ENCODE data around the gene ENTPD7.
"Not testable (repeated sequence)": the region's sequence is repeated elsewhere in the genome, so short reads cannot be mapped to it uniquely, and the experiment has no call there.

ENTPD7 gene, protein sequence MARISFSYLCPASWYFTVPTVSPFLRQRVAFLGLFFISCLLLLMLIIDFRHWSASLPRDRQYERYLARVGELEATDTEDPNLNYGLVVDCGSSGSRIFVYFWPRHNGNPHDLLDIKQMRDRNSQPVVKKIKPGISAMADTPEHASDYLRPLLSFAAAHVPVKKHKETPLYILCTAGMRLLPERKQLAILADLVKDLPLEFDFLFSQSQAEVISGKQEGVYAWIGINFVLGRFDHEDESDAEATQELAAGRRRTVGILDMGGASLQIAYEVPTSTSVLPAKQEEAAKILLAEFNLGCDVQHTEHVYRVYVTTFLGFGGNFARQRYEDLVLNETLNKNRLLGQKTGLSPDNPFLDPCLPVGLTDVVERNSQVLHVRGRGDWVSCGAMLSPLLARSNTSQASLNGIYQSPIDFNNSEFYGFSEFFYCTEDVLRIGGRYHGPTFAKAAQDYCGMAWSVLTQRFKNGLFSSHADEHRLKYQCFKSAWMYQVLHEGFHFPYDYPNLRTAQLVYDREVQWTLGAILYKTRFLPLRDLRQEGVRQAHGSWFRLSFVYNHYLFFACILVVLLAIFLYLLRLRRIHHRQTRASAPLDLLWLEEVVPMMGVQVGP

DNA sequence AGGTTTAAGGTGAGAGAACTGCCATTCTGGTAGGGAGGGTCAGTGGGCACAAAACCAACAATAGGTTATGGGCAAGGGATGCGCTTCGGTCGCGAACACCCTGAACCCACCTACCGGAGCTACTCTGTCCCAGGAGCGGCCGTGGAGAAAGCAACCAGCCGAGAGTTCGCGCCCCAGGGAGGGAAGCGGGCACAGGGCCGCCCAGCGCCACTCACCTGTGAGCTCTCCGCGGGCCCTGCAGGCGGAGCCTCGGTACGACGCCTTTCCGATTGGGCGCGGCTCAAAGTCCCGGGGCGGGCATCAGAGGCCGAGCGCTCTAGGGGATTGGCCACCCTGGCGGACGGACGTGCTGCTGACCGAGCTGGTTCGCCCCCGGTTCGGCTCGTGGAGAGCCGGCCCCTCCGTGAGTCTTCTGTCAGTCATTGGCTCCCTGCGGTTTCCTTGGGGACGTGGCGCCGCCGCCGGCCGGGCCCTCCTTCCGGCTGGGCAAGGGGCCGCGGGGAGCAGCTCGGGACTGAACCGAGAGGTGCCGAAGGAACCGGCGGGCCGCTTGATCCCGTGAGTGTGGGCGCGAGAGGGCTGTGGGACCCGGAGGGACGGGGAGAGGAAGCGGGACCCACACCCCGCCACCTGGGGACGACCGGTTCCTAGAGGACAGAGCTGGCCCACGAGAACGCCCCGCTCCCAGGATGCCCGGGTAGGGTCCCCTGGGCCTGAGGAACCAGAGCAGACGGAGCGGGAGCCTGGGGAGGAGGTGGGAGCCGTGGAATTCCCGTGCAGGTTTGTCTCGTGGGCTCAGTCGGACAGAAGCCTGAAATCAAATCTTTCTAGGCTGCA, at the start of gene ENTPD7:
TSS of gene ENTPD7 (plus strand) at position 479 of the 837 bp plus-strand sequence. CDS start 448 bp downstream, outside the sequence.
- DNase-seq (ENCODE audit: low read depth): peak; percentile 83

DNA sequence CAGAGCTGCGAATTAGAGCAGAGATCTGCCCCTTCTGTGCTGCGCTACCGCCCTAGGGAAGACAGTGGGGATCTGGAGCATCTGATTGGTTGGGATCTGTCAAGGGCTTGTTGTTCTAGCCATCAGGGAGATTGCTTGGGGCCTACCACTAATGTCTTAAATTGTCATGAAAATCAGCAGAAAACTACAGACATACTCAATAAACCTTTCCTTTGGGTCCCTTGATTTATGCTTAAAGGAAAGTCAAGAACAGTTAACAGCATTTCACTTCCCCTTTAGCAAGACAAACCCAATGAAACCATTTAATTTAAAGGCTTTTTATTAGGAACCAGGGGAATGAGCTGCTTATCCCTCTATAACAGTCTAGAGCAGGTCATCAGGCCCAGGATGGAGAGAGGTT, 49.1 kb upstream of the ENTPD7 start:
- DNase-seq (ENCODE audit: low read depth): no peak

DNA sequence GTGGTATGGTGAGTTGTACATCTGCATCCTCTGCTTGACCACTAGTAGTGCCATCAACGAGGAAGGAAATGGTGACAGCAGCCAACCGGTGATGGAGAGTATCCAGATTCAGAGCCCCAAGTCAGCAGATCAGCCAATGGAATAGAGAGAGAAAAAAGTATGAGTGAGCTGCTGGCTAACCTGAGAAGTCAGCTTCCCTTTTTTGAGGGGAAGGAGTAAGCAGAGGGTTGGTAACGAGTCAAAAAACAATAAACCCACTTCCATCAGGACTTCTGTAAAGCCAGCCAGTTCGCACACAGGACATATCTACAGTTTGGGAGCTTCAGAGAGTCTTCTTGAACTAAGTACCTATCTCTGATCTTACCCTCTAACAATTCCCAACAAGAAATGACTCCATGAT, 48.0 kb upstream of the ENTPD7 start:
- DNase-seq (ENCODE audit: low read depth): no peak

GRCh38 chr10:99612167-99612831, 47.0 kb upstream of the ENTPD7 start:
- no peak for DNase-seq (ENCODE audit: low read depth)

DNA sequence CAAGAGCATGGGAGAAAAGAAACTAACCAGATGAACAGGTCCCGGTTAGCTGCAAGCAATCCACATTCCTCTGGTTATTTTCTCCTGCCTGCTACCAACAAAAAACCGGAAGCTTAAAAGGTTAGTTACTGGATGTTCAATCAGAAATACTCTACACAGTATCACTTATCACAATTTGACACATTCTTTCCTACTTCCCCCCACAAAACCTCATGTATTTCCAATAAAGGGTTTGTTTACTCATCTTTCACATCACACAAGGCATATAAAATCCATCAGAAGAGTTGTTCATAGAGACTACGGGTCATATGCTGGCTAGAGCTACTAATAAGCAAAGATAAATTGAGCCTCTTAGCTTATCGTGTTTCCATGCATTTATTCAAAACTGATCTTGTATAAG, 43.9 kb upstream of the ENTPD7 start:
- DNase-seq (ENCODE audit: low read depth): no peak

- no peak for DNase-seq (ENCODE audit: low read depth)
Measured at GRCh38 chr10:99617696-99618095, 41.6 kb upstream of the ENTPD7 start.

DNA sequence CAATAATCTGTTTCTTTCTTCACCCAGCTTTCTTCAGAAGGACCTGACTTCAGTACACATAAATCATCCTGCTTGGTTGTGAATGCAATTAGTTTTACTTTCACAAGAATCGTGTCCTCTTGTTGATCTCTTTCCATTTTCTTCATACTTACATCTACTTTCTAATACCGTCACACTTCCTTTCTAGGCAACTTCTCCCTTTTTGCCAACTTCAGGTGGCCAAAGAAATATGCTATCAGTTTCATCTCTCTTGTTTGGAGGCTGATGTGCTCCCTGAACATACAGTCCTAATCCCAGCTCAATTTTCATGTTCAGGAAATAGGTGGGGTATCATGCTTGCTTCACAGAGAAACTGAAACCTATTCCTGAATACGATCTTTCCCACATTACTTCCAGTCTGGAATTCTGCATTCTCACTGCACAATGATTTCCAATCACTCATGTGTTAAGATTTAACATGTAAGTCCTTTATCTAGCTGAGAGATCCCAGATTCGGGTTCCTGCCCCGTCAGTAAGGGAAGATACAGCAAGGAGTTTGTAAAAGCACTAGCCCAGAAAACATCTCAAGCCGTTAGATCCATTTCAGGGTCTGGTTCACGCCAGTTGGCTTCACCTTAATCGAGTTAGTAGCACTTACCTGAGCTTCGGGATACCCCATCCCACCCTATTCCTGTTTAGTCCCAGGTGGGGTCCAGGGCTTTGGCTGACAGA, 40.1 kb upstream of the ENTPD7 start:
- DNase-seq (ENCODE audit: low read depth): no peak

DNA sequence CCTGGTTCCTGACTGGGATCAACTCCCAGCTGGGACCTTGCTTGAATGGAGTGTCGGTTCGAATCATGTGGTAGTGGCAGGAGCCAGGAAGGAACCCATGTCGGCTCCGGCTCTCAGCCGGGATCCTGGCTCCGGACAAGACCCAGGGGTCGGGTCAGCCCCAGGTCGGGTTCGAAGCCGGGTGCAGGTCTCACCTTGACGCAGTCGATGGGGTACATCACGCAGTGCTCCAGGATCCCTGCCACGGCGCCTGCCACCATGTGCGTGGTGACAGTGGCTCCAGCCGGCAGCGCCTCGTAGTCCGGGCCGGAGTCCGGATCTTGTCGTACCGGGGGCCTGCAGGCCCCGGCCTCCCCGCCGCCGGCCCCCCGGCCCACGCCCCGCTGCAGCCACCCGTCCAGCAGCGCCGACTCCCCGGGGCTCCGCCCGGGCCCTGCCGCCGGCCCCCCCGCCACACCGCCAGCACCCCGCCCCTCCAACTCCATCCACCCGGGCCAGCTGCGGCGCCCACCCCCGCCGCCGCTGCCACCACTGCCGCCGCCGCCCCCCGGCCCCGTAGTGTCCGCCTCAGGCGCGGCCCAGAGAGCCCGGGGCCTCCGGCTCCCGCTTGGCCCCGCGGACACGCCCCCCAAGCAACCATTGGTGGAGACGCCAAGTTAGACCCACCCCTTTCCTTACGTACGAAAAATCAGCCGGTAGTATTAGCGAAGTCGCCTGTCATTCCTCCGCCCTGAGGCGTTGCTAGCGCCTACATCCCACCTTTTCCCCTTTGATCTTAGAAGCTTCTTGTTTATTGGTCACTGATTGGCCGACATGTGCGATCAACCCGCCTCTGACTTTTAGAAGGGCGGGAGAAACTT, 39.2 kb upstream of the ENTPD7 start, which contains the start of gene SLC25A28:
TSS of gene SLC25A28 (minus strand) at position 589 of the 860 bp plus-strand sequence. CDS start at position 485, 104 bp downstream.
- DNase-seq (ENCODE audit: low read depth): peak; percentile 85

- peak; percentile 68 for DNase-seq (ENCODE audit: low read depth)
Measured at GRCh38 chr10:99620711-99621453, 38.4 kb upstream of the ENTPD7 start.

DNA sequence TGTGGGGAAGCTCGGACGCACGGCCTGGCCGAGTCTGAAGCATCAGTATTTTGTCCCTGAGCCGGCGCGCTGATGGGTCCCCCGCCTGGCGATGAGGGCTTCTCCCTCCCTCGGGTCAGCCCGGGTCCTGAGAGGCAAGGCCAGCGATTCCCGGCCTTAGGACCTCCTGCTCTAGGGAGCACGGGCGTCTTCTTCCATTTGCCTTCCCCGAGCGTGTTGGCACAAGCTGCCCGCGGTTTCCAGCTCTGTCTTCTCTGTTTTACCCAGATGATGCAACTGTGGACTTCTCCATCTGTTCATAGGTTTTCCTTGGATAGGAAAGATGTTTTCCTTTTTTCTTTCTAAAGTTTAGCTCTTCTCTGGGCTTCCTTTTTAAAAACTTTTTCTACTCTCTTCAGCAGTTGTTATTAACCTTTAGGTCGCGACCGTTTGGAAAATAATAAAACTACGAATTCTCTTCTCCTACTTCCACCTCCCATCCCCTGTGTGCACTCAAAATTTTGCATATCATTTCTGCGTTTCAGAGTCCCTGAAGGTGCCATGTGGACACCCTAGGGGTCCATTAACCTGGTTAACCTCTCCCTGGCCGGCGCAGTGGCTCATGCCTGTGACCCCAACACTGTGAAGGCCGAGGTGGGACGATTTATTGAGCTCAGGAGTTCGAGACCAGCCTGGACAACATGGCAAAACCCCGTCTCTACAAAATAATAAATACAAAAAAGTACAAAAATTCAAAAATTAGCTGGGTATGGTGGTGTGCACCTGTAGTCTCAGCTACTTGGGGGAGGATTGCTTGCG, 37.7 kb upstream of the ENTPD7 start:
- no peak for DNase-seq (ENCODE audit: low read depth)

- DNase-seq (ENCODE audit: low read depth): no peak
Measured at GRCh38 chr10:99623919-99624318, 35.4 kb upstream of the ENTPD7 start.

DNA sequence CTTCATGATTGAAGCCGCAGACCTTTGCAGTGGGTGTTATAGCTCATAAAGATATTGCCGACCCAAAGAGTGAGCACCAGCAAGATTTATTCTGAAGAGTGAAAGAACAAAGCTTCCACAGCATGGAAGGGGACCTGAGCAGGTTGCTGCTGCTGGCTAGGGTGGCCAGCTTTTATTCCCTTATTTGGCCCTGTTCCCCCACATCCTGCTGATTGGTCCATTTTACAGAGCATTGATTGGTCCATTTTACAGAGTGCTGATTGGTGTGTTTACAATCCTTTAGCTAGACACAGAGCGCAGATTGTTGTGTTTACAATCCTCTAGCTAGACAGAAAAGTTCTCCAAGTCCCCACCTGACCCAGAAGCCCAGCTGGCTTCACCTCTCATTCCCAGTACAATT, 34.2 kb upstream of the ENTPD7 start:
- DNase-seq (ENCODE audit: low read depth): not testable (repeated sequence)

- no peak for DNase-seq (ENCODE audit: low read depth)
Measured at GRCh38 chr10:99628923-99629624, 30.2 kb upstream of the ENTPD7 start.

- no peak for DNase-seq (ENCODE audit: low read depth)
Measured at GRCh38 chr10:99629625-99629978, 29.7 kb upstream of the ENTPD7 start.

- no peak for DNase-seq (ENCODE audit: low read depth)
Measured at GRCh38 chr10:99630433-99630832, 28.9 kb upstream of the ENTPD7 start.

GRCh38 chr10:99630991-99631390, 28.3 kb upstream of the ENTPD7 start:
- no peak for DNase-seq (ENCODE audit: low read depth)

- DNase-seq (ENCODE audit: low read depth): no peak
Measured at GRCh38 chr10:99631496-99631895, 27.8 kb upstream of the ENTPD7 start.

DNA sequence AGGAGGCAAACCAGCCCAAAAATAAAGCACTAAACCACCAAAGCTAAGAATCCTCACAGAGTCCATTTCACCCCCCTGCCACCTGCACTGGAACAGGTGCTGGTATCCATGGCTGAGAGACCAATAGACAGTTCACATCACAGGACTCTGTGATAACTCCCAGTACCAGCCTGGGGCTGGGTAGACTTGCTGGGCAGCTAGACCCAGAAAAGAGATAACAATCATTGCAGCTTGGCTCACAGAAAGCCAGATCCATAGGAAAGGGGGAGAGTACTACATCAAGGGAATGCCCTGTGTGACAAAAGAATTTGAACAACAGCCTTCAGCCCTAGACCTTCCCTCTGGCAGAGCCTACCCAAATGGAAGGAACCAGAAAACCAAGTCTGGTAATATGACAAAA, 25.5 kb upstream of the ENTPD7 start:
- no peak for DNase-seq (ENCODE audit: low read depth)
